Central memory CD8-positive, alpha-beta T cell (primary cell): ENCODE data around the gene ZNF451.

Source experiments
- ATAC-seq: fragments of 150-1000 bp; cut with Tn5 transposase; replicated peaks from 2 replicates; pipeline ENCODE4 v1.10.0; 2022; ENCODE audit warnings: mild to moderate bottlenecking, moderate FRiP score, moderate number of reproducible peaks; ENCODE audit not compliant: poor library complexity, severe bottlenecking; ENCODE audit errors: extremely low read depth
- DNase-seq, 2 donors: peaks; one replicate each; pipeline ENCODE4 v3.0.0; 2021; ENCODE audit warnings: low spot score in 2 of 2
- H3K27ac Mint-ChIP-seq: one replicate; pipeline ENCODE4 v1.8.0; 2022; ENCODE audit warnings: low read depth, mild to moderate bottlenecking, moderate library complexity, mixed read lengths
- H3K27me3 Mint-ChIP-seq: one replicate; pipeline ENCODE4 v1.8.0; 2022; ENCODE audit warnings: mixed read lengths
- H3K36me3 Mint-ChIP-seq: one replicate; pipeline ENCODE4 v1.8.0; 2022; ENCODE audit warnings: mild to moderate bottlenecking, moderate library complexity, mixed read lengths; ENCODE audit not compliant: insufficient read depth
- H3K4me1 Mint-ChIP-seq: one replicate; pipeline ENCODE4 v1.8.0; 2022; ENCODE audit warnings: mixed read lengths
- H3K4me3 Mint-ChIP-seq: one replicate; pipeline ENCODE4 v1.8.0; 2022; ENCODE audit warnings: mild to moderate bottlenecking, moderate library complexity, mixed read lengths
- H3K9me3 Mint-ChIP-seq: one replicate; pipeline ENCODE4 v1.8.0; 2022; ENCODE audit warnings: mixed read lengths

The ZNF451 gene

DNA sequence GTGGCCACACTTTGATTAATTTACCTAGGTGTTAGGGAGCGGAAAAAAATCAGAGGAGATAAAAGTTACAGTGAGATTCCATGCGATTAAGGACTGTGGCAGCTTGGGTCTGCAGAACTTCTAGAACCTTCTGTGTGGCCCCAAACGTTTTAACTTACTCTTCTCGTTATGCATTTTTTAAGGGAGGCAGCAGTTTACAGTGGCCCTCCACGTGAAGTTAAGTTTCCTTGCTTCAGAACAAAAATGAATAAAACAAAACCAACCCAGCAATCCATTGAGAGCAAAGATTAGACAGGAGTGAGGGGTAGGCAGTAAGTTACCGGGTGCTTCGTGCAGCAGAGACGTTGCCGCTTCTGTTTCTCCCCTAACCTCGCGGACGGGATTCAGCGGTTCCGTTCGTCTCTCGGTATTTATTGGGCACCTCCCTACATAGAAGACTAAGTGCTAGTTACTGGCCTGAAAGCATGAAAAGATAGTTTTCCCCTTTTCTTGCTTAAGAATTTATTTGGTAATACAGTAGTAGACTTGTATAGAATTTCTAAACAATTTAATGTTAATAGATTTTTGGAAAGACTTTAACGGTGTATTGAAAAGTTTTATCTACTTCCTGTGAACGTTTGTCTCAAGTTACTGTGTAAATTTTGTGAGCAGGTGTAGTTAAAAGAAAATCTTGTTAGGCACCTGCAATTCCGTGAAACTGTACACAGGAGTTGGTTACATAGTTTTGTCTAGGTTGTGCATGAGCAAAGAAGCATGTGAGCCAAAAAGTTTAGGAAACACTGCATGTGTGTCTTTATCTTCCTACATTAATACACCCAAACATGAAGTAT, 83.3 kb downstream of the ZNF451 start:
- Mint-ChIP-seq H3K36me3 (peaks cover 3% of the 10 kb centered on the region), H3K27me3 (no peaks in the 10 kb centered on the region), H3K4me3 (peak overlapping the region; percentile 77), H3K27ac (peak overlapping the region; percentile 77), H3K4me1 (peaks cover 21% of the 10 kb centered on the region), H3K9me3 (no peaks in the 10 kb centered on the region)
- DNase-seq (no peak), ATAC-seq (peak; percentile 21)

DNA sequence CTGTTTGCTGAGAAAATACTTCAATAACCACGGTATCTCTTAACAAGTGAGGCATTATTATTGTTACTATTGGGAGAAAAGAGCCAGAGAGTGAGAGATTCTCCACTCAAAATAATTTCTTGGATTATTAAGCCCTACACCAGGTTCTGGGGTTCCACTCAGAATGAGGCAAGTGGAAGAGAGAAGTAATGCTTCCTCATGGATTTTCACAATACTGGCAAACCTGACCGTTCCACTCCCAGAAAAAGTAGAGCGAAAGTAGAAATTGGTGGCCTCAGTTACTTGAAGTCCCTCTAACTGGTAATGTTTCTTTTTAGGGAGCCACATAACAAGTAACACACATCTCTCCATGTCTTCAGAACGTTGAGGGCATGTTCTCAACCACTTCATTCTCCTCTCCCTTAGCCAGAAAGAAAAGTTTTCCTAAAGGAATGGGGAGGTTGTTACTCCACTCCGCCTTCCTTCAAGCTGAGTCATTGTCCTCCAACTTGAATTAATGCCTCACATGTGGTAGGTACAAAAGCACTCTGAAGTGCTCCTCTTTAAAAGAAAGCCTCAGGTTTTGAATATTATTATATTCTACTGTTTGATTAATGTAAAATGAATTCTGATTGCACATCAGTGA, 84.0 kb downstream of the ZNF451 start:
- H3K36me3 Mint-ChIP-seq = peaks cover 3% of the 10 kb centered on the region
- no peak for ATAC-seq
- H3K27me3 Mint-ChIP-seq = no peaks in the 10 kb centered on the region
- no peaks in the 10 kb centered on the region for H3K9me3 Mint-ChIP-seq
- no peak overlapping the region for H3K27ac Mint-ChIP-seq
- DNase-seq = no peak
- peaks cover 21% of the 10 kb centered on the region for H3K4me1 Mint-ChIP-seq
- peak overlapping the region; percentile 77 for H3K4me3 Mint-ChIP-seq

DNA sequence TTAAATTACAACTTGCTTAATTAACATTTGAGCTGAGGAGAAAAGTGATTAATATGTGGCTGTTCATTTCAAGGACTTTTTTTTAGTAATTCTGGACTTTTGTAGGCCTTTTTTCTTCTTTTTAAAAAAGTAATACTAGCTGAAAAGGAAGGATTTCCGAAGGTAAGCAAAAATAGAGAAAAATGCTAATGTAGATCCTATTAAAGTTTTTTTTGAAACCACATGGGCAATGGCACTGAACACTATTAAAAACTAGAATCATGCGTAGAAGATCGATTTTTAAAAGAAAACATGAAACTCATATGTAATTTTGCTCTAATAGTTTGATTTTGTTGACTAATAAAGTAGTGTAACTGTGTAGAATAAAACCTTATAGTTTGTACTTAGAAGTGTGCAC, 84.5 kb downstream of the ZNF451 start:
- Mint-ChIP-seq H3K4me1 (peaks cover 21% of the 10 kb centered on the region), H3K9me3 (no peaks in the 10 kb centered on the region), H3K4me3 (no peak overlapping the region), H3K36me3 (peaks cover 3% of the 10 kb centered on the region), H3K27me3 (no peaks in the 10 kb centered on the region), H3K27ac (no peak overlapping the region)
- ATAC-seq (no peak), DNase-seq (no peak)

DNA sequence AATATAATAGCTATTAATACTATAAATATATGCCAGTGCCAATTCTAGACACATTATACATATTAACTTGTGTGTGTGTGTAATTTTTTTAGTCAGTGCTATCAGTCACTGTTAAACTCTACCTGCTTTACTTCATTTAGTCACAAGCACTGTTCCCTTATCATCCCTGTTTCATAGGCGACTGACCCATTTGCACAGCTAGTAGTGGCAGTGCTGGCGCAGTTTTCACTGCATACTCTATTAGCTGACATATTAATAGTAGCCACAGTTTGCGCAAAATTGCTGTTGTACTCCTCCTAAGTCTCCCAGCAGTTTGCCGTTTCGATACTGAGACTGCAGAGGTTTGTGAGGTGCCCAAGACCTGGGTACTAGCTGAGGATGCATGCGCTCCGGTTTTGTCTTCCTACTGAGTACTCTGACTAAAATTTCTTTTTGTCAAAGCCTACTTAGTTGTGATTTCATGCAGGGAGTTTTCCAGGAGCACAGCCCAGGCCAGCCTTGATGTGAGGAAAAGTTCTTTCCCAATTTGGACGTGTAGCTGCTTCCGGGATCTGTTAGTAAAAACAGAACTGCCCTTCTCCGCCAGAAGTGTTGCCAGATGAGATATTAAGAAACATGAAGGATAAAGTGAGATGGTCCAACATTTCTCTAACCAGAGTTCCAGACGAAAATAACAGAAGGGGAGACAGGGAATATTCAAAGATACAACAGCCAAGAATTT, 87.7 kb downstream of the ZNF451 start:
- Mint-ChIP-seq H3K4me1 (peaks cover 16% of the 10 kb centered on the region), H3K27ac (no peak overlapping the region), H3K36me3 (peaks cover 6% of the 10 kb centered on the region), H3K27me3 (no peaks in the 10 kb centered on the region), H3K4me3 (no peak overlapping the region), H3K9me3 (no peaks in the 10 kb centered on the region)
- ATAC-seq (no peak), DNase-seq (no peak)

DNA sequence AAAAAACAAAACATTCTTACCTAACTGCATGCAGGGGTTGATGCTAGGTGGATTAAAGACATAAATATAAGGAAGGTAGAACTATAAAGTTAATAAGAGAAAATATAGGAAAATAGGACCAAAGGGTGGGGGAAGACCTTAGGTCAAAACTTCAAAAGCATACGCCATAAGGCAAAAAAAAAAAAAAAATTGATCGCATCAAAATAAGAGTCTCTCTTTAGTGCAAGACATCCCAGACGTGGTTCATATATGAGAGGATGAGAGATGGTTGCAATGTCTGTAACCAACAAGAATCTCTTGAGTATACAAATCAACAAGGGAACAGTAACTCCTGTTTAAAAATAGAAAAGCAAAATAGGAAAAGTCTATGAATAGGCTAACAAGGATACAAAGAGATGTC, 90.6 kb downstream of the ZNF451 start:
- peaks cover 11% of the 10 kb centered on the region for H3K36me3 Mint-ChIP-seq
- ATAC-seq = no peak

DNA sequence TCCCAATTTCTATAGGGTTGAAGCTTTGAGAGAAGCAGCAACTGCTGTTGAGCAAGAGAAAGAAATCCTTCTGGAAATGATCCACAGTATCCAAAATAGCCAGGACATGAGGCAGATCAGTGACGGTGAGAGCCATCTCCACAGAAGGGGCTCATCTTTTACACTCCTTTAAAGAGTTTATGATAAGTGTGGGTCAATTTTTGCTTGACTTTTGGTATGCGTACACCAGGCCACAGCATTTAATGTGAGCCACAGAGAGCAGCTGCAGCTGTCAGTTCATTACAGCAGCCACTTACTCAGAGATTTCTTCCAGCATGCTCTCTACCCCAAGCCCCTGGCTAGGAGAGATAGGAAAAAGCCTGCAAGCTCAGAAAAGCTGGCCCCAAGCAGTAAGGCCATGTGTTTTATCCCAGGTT, 92.0 kb downstream of the ZNF451 start:
- no peaks in the 10 kb centered on the region for H3K27me3 Mint-ChIP-seq
- DNase-seq = no peak
- no peaks in the 10 kb centered on the region for H3K4me1 Mint-ChIP-seq
- H3K36me3 Mint-ChIP-seq = peaks cover 11% of the 10 kb centered on the region
- no peak overlapping the region for H3K4me3 Mint-ChIP-seq
- H3K9me3 Mint-ChIP-seq = no peaks in the 10 kb centered on the region
- peak overlapping the region; percentile 69 for H3K27ac Mint-ChIP-seq
- ATAC-seq = no peak

More for the DNA sequence above, 90.6 kb downstream of the ZNF451 start:
- Mint-ChIP-seq H3K4me1 (peaks cover 1% of the 10 kb centered on the region), H3K27ac (no peak overlapping the region), H3K9me3 (no peaks in the 10 kb centered on the region), H3K4me3 (no peak overlapping the region), H3K27me3 (no peaks in the 10 kb centered on the region)
- no peak for DNase-seq

DNA sequence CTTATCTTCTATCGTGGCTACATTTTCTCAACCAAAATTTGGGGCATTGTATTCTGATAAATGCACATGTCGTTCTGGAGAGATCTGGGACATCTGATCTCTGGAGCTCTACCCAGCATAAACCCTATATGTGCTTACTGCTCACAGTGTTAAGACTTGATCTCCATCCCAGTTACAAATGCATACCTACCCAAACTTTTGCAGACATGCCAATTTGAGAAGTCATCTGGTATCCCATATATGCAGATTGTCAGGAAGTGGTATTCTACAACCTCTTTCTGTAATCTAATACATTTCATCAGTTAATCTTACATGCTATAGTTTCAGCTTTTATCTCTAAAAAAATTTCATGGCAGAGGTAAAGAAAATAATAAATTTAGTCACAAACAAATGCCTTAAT, 93.3 kb downstream of the ZNF451 start:
- Mint-ChIP-seq H3K4me3 (no peak overlapping the region), H3K36me3 (peaks cover 11% of the 10 kb centered on the region), H3K27ac (peak overlapping the region; percentile 13), H3K27me3 (no peaks in the 10 kb centered on the region), H3K4me1 (no peaks in the 10 kb centered on the region), H3K9me3 (no peaks in the 10 kb centered on the region)
- ATAC-seq (no peak), DNase-seq (no peak)

DNA sequence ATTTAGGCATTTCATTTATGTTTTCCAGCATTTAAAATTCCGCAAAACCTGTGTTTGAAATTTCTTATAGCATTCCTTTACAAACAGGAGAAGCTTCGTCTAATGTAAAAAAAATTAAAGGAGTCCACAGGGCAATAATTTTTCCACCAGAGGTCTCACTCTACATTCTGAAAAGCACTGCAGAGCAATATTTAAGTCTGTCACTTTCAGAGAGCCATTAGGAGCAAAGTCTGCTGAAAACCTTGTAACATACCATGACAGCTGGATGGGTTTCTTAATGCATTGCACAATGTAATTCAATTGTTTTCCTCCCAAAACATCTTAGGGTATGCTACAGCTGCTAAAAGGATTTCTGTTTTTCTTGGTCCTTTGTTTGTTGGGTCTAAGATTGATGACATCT, 100.2 kb downstream of the ZNF451 start:
- no peaks in the 10 kb centered on the region for H3K9me3 Mint-ChIP-seq
- no peak overlapping the region for H3K27ac Mint-ChIP-seq
- H3K27me3 Mint-ChIP-seq = no peaks in the 10 kb centered on the region
- DNase-seq (no peak), ATAC-seq (no peak)
- no peaks in the 10 kb centered on the region for H3K4me1 Mint-ChIP-seq
- no peak overlapping the region for H3K4me3 Mint-ChIP-seq
- peaks cover 5% of the 10 kb centered on the region for H3K36me3 Mint-ChIP-seq

DNA sequence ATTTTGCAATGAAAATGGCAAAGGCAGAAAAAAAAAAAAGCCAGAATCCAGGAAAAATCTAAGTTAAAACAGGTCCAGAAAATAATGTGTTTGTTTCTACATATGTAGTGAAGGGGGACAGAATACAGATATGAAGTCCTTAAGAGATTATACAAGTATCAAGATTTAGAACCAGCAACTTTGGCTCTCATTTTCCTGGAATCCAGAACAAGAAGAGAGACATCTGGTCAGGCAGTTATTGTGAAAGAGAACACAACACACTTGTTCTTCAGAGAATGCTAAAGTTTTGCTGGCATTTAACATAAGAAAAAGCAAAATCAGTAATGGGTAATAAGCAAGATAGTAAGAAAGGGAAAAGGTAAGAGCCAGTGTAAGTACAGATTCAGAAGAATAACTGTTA, 103.2 kb downstream of the ZNF451 start:
- H3K27ac Mint-ChIP-seq = no peak overlapping the region
- no peak for DNase-seq
- ATAC-seq = no peak
- peaks cover 7% of the 10 kb centered on the region for H3K36me3 Mint-ChIP-seq
- no peaks in the 10 kb centered on the region for H3K9me3 Mint-ChIP-seq
- H3K27me3 Mint-ChIP-seq = no peaks in the 10 kb centered on the region
- no peak overlapping the region for H3K4me3 Mint-ChIP-seq
- H3K4me1 Mint-ChIP-seq = no peaks in the 10 kb centered on the region

DNA sequence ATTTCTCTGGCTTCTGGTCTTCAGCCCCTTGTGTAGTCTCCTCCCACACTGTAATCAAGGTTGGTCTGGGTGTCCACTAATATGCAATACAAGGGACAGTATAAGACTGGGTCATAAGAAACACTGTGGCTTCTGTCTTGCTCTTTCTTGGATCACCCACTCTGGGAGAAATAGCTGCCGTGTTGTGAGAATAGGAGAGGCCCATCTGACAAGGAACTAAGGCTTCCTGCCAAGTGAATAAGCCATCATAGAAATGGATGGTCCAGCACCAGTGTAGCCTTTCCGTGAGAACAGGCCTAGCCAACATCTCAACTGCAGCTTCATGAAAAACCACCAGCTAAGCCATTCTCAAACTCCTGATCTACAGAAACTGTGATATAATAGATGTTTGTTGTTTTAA, 105.5 kb downstream of the ZNF451 start:
- H3K27me3 Mint-ChIP-seq = no peaks in the 10 kb centered on the region
- H3K27ac Mint-ChIP-seq = no peak overlapping the region
- H3K4me3 Mint-ChIP-seq = no peak overlapping the region

DNA sequence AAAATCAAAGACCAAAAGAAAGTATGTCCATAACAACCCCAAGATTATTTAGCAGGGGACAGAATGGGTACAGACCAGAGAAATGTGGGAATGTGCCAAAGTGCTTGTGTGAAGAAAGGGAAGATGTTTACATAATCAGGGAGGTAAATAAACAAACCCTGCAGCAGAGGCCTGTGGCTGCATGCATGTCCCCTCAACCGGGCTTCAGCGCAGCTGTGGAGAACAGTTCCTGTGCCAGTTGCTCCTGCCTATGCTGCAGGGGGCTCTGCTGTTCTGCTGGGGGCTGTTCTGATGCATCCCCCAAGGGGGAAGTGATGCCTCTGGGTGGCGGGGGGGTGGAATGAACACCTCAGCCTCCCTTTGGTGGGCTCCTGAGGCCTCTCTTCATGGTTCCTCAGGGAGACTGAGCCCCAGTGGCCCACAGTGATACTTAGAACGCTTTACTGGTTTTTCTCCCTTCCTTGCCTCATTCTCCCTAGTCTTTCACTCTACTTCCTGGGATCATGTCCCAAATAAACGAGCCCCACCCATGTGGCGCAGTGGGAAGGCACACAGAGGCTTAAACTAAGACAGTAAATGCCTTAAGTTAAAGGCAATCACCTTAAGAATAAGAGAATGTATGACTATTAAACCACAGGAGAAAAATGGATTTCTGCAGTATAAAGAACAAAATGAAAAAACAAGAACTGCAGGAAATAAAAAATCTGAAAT, 109.1 kb downstream of the ZNF451 start:
- peaks cover 2% of the 10 kb centered on the region for H3K36me3 Mint-ChIP-seq
- no peaks in the 10 kb centered on the region for H3K4me1 Mint-ChIP-seq
- DNase-seq (no peak), ATAC-seq (no peak)
- no peak overlapping the region for H3K27ac Mint-ChIP-seq
- no peak overlapping the region for H3K4me3 Mint-ChIP-seq
- H3K9me3 Mint-ChIP-seq = no peaks in the 10 kb centered on the region
- no peaks in the 10 kb centered on the region for H3K27me3 Mint-ChIP-seq

More for the DNA sequence above, 105.5 kb downstream of the ZNF451 start:
- ATAC-seq (no peak), DNase-seq (no peak)
- peaks cover 7% of the 10 kb centered on the region for H3K36me3 Mint-ChIP-seq
- H3K9me3 Mint-ChIP-seq = no peaks in the 10 kb centered on the region
- no peaks in the 10 kb centered on the region for H3K4me1 Mint-ChIP-seq

DNA sequence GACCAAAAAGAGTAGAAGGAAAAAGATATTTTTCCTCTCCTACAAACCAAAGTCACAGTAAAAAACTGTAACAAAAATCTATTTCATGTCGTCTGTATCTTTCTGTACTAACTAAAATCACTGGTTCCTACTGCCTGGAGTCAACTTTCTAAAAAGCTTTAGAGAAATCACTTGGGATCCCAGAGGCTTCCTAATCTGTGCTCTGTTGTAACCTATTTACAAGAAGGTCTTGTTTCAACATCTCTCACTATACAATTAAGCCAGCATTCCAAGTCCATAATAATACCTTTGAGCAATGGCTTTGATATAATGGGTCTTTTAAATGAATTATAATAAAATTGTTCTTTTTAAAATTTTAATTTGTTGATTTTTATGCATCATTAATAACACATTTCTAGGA, 111.7 kb downstream of the ZNF451 start:
- DNase-seq = no peak
- no peak overlapping the region for H3K4me3 Mint-ChIP-seq
- H3K27me3 Mint-ChIP-seq = no peaks in the 10 kb centered on the region
- no peaks in the 10 kb centered on the region for H3K4me1 Mint-ChIP-seq
- H3K27ac Mint-ChIP-seq = no peak overlapping the region
- peaks cover 2% of the 10 kb centered on the region for H3K36me3 Mint-ChIP-seq
- no peak for ATAC-seq
- H3K9me3 Mint-ChIP-seq = no peaks in the 10 kb centered on the region
